PC-9 (cell line): Measurements from ENCODE around the gene USP9Y.

Experiments
- CTCF ChIP-seq: fragments of 200-600 bp; sonication (generic); conservative IDR thresholded peaks from 2 replicates; pipeline ENCODE4 v1.6.1; 2017; ENCODE audit warnings: mixed run types, antibody characterized with exemption, mild to moderate bottlenecking, moderate library complexity
- EZH2 ChIP-seq: fragments of 200-600 bp; sonication (generic); IDR thresholded peaks from 2 replicates; pipeline ENCODE4 v1.8.0; 2017; ENCODE audit warnings: antibody characterized with exemption, low read depth

GRCh38 chrY:12749293-12749692, 48.3 kb downstream of the USP9Y start:
- TF ChIP-seq CTCF = no peak
- TF ChIP-seq EZH2 = no peak
